MM.1S (cell line): ENCODE results near the gene EXOSC5.

ENCODE experiments used
- DNase-seq: peaks from one replicate; pipeline ENCODE4 v3.0.0-alpha.2; 2015
- H2AFZ ChIP-seq: fragments of 300-600 bp; sonication (generic); 2 replicates; pipeline ENCODE4 v1.6.0; 2016; ENCODE audit warnings: antibody characterized with exemption, low read length
- H3F3A ChIP-seq: fragments of 300-600 bp; sonication (generic); 2 replicates; pipeline ENCODE4 v1.6.1; 2016; ENCODE audit warnings: mild to moderate bottlenecking, antibody characterized with exemption, low read length, moderate library complexity, mixed read lengths; ENCODE audit not compliant: insufficient read depth
- H3K27ac ChIP-seq: fragments of 300-600 bp; sonication (generic); 2 replicates; pipeline ENCODE4 v1.5.1; 2016; ENCODE audit warnings: mild to moderate bottlenecking, low read length
- H3K27me3 ChIP-seq: fragments of 300-600 bp; sonication (generic); replicated peaks from 2 replicates; pipeline ENCODE4 v1.6.0; 2016; ENCODE audit warnings: low read length; ENCODE audit not compliant: insufficient read depth
- H3K36me3 ChIP-seq: fragments of 300-600 bp; sonication (generic); replicated peaks from 2 replicates; pipeline ENCODE4 v1.6.1; 2016; ENCODE audit warnings: mild to moderate bottlenecking, low read length, mixed read lengths; ENCODE audit not compliant: insufficient read depth
- H3K4me1 ChIP-seq: fragments of 300-600 bp; sonication (generic); 2 replicates; pipeline ENCODE4 v1.6.1; 2016; ENCODE audit warnings: low read length, mixed read lengths
- H3K4me2 ChIP-seq: fragments of 300-600 bp; sonication (generic); 2 replicates; pipeline ENCODE4 v1.6.0; 2016; ENCODE audit warnings: low read depth, low read length
- H3K4me3 ChIP-seq: fragments of 300-600 bp; sonication (generic); 2 replicates; pipeline ENCODE4 v1.5.1; 2016; ENCODE audit warnings: low read length, mixed read lengths
- H3K79me2 ChIP-seq: fragments of 300-600 bp; sonication (generic); 2 replicates; pipeline ENCODE4 v1.6.1; 2016; ENCODE audit warnings: mixed run types, low read length, mixed read lengths
- H3K9ac ChIP-seq: fragments of 300-600 bp; sonication (generic); 2 replicates; pipeline ENCODE4 v1.6.1; 2016; ENCODE audit warnings: low read length, mixed read lengths
- H3K9me2 ChIP-seq: fragments of 300-600 bp; sonication (generic); replicated peaks from 2 replicates; pipeline ENCODE4 v1.6.1; 2016; ENCODE audit warnings: mild to moderate bottlenecking, low read length, mixed read lengths; ENCODE audit not compliant: insufficient read depth
- H3K9me3 ChIP-seq: fragments of 300-600 bp; sonication (generic); replicated peaks from 2 replicates; pipeline ENCODE4 v1.6.1; 2016; ENCODE audit warnings: mild to moderate bottlenecking, low read length, mixed read lengths; ENCODE audit not compliant: insufficient read depth
- H4K20me1 ChIP-seq: fragments of 300-600 bp; sonication (generic); 2 replicates; pipeline ENCODE4 v1.6.1; 2016; ENCODE audit warnings: mild to moderate bottlenecking, low read length, moderate library complexity, mixed read lengths; ENCODE audit not compliant: insufficient read depth
- EZH2 ChIP-seq: fragments of 300-600 bp; sonication (generic); optimal IDR thresholded peaks from 2 replicates; pipeline ENCODE3; 2017; ENCODE audit warnings: low read depth, mild to moderate bottlenecking, antibody characterized with exemption, low read length, mixed read lengths
- EZH2phosphoT487 ChIP-seq: fragments of 300-600 bp; sonication (generic); IDR thresholded peaks from 2 replicates; pipeline ENCODE4 v1.6.1; 2018; ENCODE audit warnings: antibody characterized with exemption, low read length
- TF ChIP-seq, protein P1 (sequence below): fragments of 300-600 bp; sonication (generic); IDR thresholded peaks from 2 replicates; pipeline ENCODE4 v1.5.1; 2016; ENCODE audit warnings: antibody characterized with exemption, low read length, mixed read lengths

The EXOSC5 gene

GRCh38 chr19:41430922-41431321, 33.8 kb upstream of the EXOSC5 start:
- Histone ChIP-seq H3K4me2 (no peak overlapping the region), H3K27me3 (no peaks in the 10 kb centered on the region), H3K9ac (no peak overlapping the region), H3K9me2 (no peaks in the 10 kb centered on the region), H2AFZ (no peak overlapping the region), H3K4me3 (no peak overlapping the region), H4K20me1 (no peaks in the 10 kb centered on the region), H3K36me3 (no peaks in the 10 kb centered on the region), H3K27ac (no peak overlapping the region), H3K79me2 (no peaks in the 10 kb centered on the region), H3F3A (no peaks in the 10 kb centered on the region), H3K9me3 (no peaks in the 10 kb centered on the region), H3K4me1 (no peaks in the 10 kb centered on the region)
- DNase-seq, result no peak
- no peak for TF ChIP-seq EZH2phosphoT487
- TF ChIP-seq, protein P1, sequence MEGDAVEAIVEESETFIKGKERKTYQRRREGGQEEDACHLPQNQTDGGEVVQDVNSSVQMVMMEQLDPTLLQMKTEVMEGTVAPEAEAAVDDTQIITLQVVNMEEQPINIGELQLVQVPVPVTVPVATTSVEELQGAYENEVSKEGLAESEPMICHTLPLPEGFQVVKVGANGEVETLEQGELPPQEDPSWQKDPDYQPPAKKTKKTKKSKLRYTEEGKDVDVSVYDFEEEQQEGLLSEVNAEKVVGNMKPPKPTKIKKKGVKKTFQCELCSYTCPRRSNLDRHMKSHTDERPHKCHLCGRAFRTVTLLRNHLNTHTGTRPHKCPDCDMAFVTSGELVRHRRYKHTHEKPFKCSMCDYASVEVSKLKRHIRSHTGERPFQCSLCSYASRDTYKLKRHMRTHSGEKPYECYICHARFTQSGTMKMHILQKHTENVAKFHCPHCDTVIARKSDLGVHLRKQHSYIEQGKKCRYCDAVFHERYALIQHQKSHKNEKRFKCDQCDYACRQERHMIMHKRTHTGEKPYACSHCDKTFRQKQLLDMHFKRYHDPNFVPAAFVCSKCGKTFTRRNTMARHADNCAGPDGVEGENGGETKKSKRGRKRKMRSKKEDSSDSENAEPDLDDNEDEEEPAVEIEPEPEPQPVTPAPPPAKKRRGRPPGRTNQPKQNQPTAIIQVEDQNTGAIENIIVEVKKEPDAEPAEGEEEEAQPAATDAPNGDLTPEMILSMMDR, result no peak
- no peak for TF ChIP-seq EZH2

DNA sequence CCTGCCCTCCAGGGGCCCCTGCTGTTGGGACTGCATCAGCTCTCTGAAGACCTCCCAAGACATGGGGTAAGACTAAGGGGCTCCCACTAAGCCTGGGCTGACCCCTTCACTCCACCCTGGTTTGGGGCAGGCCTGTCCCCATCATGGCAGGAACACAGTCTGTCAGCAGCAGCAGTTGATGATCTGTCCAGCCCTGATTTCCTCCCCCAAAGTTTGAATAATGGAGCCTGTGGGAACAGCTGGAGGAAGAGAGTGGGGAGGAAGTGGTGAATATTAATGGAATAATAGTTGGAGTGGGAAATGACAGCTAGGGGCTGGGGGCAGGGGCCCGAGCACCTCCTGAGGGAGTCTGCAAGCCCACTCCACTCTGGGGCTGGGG, 31.3 kb upstream of the EXOSC5 start:
- Histone ChIP-seq H3K4me2 (no peak overlapping the region), H3K9ac (no peak overlapping the region), H3K4me3 (no peak overlapping the region), H3F3A (no peaks in the 10 kb centered on the region), H3K27ac (no peak overlapping the region), H3K9me2 (no peaks in the 10 kb centered on the region), H4K20me1 (no peaks in the 10 kb centered on the region), H2AFZ (no peak overlapping the region), H3K9me3 (no peaks in the 10 kb centered on the region), H3K27me3 (no peaks in the 10 kb centered on the region), H3K4me1 (no peaks in the 10 kb centered on the region), H3K79me2 (no peaks in the 10 kb centered on the region), H3K36me3 (no peaks in the 10 kb centered on the region)
- TF ChIP-seq EZH2phosphoT487 (no peak), EZH2 (no peak)
- TF ChIP-seq, protein P1, result no peak
- DNase-seq, result no peak

DNA sequence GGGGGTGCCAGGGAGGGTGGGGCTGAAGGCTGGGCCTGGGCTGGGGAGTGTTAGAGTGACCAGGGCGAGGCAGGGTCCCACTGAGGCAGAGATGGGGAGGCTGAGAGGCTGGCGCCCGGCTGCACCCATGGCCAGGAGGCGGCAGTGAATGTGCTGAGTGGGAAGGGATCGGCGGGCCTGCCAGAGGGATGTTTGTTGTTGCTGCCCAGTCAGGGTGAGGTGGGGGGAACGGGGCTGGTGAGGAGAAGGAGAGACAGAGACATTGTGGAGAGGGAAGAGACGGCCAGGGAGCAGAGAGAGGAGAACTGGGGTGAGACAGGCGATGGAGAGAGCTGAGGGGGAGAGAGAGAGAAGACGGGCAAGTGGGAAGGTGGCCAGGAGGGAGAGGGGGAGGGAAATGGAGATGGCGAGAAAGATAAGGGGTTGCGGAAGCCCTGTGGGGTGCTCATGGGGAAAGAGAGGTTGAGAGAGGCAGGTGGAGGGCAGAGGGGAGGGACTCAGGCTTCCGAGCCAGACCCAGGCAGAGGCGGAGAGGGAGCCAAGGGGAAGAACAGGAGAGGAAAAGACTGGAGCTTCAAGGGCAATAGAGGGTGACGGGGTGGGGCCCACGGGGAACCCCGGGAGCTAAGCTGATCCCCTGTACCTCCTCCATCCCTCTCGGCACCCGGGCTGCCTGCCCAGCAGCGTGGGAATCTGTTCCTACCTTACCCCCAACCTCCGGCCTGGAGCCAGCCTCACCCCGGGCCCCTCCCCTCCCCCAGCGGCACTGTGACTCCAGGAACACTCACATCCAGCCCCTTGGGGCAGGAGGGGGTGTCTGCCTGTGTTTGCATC, 30.7 kb upstream of the EXOSC5 start:
- Histone ChIP-seq H3K4me3 (no peak overlapping the region), H3F3A (no peaks in the 10 kb centered on the region), H4K20me1 (no peaks in the 10 kb centered on the region), H3K27me3 (no peaks in the 10 kb centered on the region), H3K9ac (no peak overlapping the region), H2AFZ (no peak overlapping the region), H3K27ac (no peak overlapping the region), H3K36me3 (no peaks in the 10 kb centered on the region), H3K79me2 (no peaks in the 10 kb centered on the region), H3K4me1 (no peaks in the 10 kb centered on the region), H3K4me2 (no peak overlapping the region), H3K9me2 (no peaks in the 10 kb centered on the region), H3K9me3 (no peaks in the 10 kb centered on the region)
- TF ChIP-seq EZH2, result no peak
- TF ChIP-seq, protein P1, result no peak
- TF ChIP-seq EZH2phosphoT487, result no peak
- DNase-seq, result no peak
